OCI-LY3 (cell line): ENCODE data around the gene ACE.

Experiments used
- H2AFZ ChIP-seq: fragments of 200-600, 300-600 bp; shearing (Covaris generic); 2 replicates; pipeline ENCODE4 v1.6.0; 2014; ENCODE audit warnings: antibody characterized with exemption, low read depth, low read length
- H3K27ac ChIP-seq: fragments of 200-600, 300-600 bp; sonication (generic); 2 replicates; pipeline ENCODE4 v1.5.1; 2014; ENCODE audit warnings: mild to moderate bottlenecking, low read length, moderate library complexity, mixed read lengths
- H3K27me3 ChIP-seq: fragments of 200-600, 300-600 bp; sonication (generic); 2 replicates; pipeline ENCODE4 v1.6.1; 2014; ENCODE audit warnings: low read depth, low read length, mixed read lengths
- H3K36me3 ChIP-seq: fragments of 200-600, 300-600 bp; sonication (generic); replicated peaks from 2 replicates; pipeline ENCODE3; 2014; ENCODE audit warnings: low read depth, low read length, mixed read lengths
- H3K4me1 ChIP-seq: fragments of 300-600, 200-600 bp; sonication (generic); 2 replicates; pipeline ENCODE4 v1.6.1; 2014; ENCODE audit warnings: low read length, mixed read lengths
- H3K4me2 ChIP-seq: fragments of 200-600, 300-600 bp; sonication (generic); 2 replicates; pipeline ENCODE4 v1.6.1; 2014; ENCODE audit warnings: low read length, mixed read lengths
- H3K4me3 ChIP-seq: fragments of 300-600, 200-600 bp; sonication (generic); 2 replicates; pipeline ENCODE4 v1.5.1; 2014; ENCODE audit warnings: antibody characterized with exemption, mild to moderate bottlenecking, low read length, moderate library complexity
- H3K79me2 ChIP-seq: fragments of 300-600, 200-600 bp; shearing (Covaris generic); 2 replicates; pipeline ENCODE4 v1.6.1; 2014; ENCODE audit warnings: mild to moderate bottlenecking, low read length, mixed read lengths
- H3K9ac ChIP-seq: fragments of 300-600, 200-600 bp; shearing (Covaris generic); 2 replicates; pipeline ENCODE4 v1.6.0; 2014; ENCODE audit warnings: mild to moderate bottlenecking, low read length, moderate library complexity
- H3K9me3 ChIP-seq: fragments of 200-600, 300-600 bp; shearing (Covaris generic); 2 replicates; pipeline ENCODE4 v1.6.1; 2014; ENCODE audit warnings: low read length, mixed read lengths; ENCODE audit not compliant: insufficient read depth
- H4K20me1 ChIP-seq: fragments of 200-600, 300-600 bp; sonication (generic); 2 replicates; pipeline ENCODE4 v1.6.1; 2016; ENCODE audit warnings: low read length, mixed read lengths; ENCODE audit not compliant: insufficient read depth
- CTCF ChIP-seq: fragments of 200-600, 300-600 bp; sonication (generic); IDR thresholded peaks from 2 replicates; pipeline ENCODE4 v1.5.1; 2014; ENCODE audit warnings: antibody characterized with exemption, low read length, low read depth
- EZH2phosphoT487 ChIP-seq: fragments of 200-600 bp; shearing (Covaris generic); IDR thresholded peaks from 2 replicates; pipeline ENCODE4 v1.6.1; 2018; ENCODE audit warnings: antibody characterized with exemption, mixed run types, low read depth

The ACE gene

GRCh38 chr17:63435681-63436522 is 41.0 kb upstream of the ACE start:
- no peaks in the 10 kb centered on the region for H3K9me3 ChIP-seq
- no peaks in the 10 kb centered on the region for H3K4me1 ChIP-seq
- H3K79me2 ChIP-seq, result no peaks in the 10 kb centered on the region
- no peaks in the 10 kb centered on the region for H4K20me1 ChIP-seq
- no peak overlapping the region for H2AFZ ChIP-seq
- no peaks in the 10 kb centered on the region for H3K27me3 ChIP-seq
- peak; percentile 39 for TF ChIP-seq CTCF
- TF ChIP-seq EZH2phosphoT487, result no peak
- H3K4me2 ChIP-seq, result no peak overlapping the region
- no peaks in the 10 kb centered on the region for H3K36me3 ChIP-seq
- no peak overlapping the region for H3K4me3 ChIP-seq
- H3K27ac ChIP-seq, result no peak overlapping the region
- H3K9ac ChIP-seq, result no peak overlapping the region

DNA sequence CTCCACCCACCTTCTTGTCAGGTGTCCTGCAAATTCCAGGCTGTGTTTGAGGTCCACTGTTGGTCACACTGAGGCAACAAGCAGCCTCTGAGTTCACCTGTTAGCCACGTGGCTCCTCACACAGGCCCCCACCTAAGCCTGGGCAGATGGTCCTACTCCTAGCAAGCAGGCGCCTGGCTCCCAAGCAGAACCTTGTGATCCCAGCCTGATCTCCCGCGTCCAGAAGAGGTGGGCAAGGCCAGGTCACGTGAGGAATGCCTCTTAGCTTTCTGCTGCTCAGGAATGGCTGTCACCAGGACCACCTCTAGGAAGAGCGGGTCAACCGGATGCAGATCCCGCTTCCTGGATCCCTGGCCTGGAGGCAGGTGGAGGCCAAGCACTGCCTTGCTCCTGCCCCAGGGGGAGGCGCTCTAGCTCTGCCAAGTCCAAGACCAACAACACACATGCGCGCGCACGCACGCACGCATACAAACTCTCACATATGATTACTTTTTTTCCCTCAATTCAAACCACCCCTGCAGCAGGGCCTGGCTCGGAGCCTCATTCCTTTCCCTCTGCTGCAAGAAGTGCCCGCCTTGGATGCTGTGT is 40.2 kb upstream of the ACE start:
- no peak overlapping the region for H3K4me3 ChIP-seq
- H4K20me1 ChIP-seq, result no peaks in the 10 kb centered on the region
- no peak overlapping the region for H2AFZ ChIP-seq
- no peaks in the 10 kb centered on the region for H3K27me3 ChIP-seq
- no peaks in the 10 kb centered on the region for H3K36me3 ChIP-seq
- no peak overlapping the region for H3K4me2 ChIP-seq
- H3K9ac ChIP-seq, result no peak overlapping the region
- H3K4me1 ChIP-seq, result no peaks in the 10 kb centered on the region
- H3K79me2 ChIP-seq, result no peaks in the 10 kb centered on the region
- no peak overlapping the region for H3K27ac ChIP-seq
- no peaks in the 10 kb centered on the region for H3K9me3 ChIP-seq
- TF ChIP-seq EZH2phosphoT487, result no peak
- TF ChIP-seq CTCF, result peak; percentile 25

- H3K79me2 ChIP-seq, result no peaks in the 10 kb centered on the region
- H3K9me3 ChIP-seq, result no peaks in the 10 kb centered on the region
- H4K20me1 ChIP-seq, result no peaks in the 10 kb centered on the region
- no peaks in the 10 kb centered on the region for H3K36me3 ChIP-seq
- no peak overlapping the region for H3K27ac ChIP-seq
- no peaks in the 10 kb centered on the region for H3K27me3 ChIP-seq
- no peaks in the 10 kb centered on the region for H3K4me1 ChIP-seq
- H3K4me2 ChIP-seq, result no peak overlapping the region
- no peak overlapping the region for H3K4me3 ChIP-seq
- no peak for TF ChIP-seq EZH2phosphoT487
- no peak for TF ChIP-seq CTCF
- no peak overlapping the region for H2AFZ ChIP-seq
- no peak overlapping the region for H3K9ac ChIP-seq
Observed at GRCh38 chr17:63437287-63438091, 39.4 kb upstream of the ACE start.
